H9 (cell line): ENCODE data around the gene PPFIBP1. TPM values are rescaled to one million over a fixed set of nuclear protein-coding genes. Genes with fewer than 3 reads are reported as not detected.

Experiments used
- DNase-seq: peaks from one replicate; pipeline ENCODE4 v3.0.0-alpha.2; 2017
- H2AFZ ChIP-seq: one replicate; pipeline ENCODE4 v1.6.1; 2013; ENCODE audit warnings: mild to moderate bottlenecking, low read length, control low read depth, moderate library complexity
- H2AK5ac ChIP-seq: 2 replicates; pipeline ENCODE4 v1.6.1; 2013; ENCODE audit warnings: low read length, control low read depth, mixed read lengths; ENCODE audit not compliant: insufficient read length
- H2BK120ac ChIP-seq: one replicate; pipeline ENCODE4 v1.6.1; 2013; ENCODE audit warnings: low read depth, mild to moderate bottlenecking, low read length, control low read depth, inconsistent platforms; ENCODE audit not compliant: poor library complexity, severe bottlenecking
- H2BK12ac ChIP-seq: 2 replicates; pipeline ENCODE4 v1.6.1; 2013; ENCODE audit warnings: low read length, control low read depth, mixed read lengths, low read depth; ENCODE audit not compliant: insufficient read length
- H2BK15ac ChIP-seq: 2 replicates; pipeline ENCODE4 v1.6.1; 2013; ENCODE audit warnings: low read depth, low read length, control low read depth
- H2BK20ac ChIP-seq: one replicate; pipeline ENCODE4 v1.6.1; 2013; ENCODE audit warnings: low read depth, mild to moderate bottlenecking, low read length, control low read depth, inconsistent platforms; ENCODE audit not compliant: poor library complexity, severe bottlenecking
- H2BK5ac ChIP-seq: 2 replicates; pipeline ENCODE4 v1.6.1; 2013; ENCODE audit warnings: low read length, control low read depth, mixed read lengths; ENCODE audit not compliant: insufficient read length
- H3K14ac ChIP-seq: 2 replicates; pipeline ENCODE4 v1.6.1; 2013; ENCODE audit warnings: low read length, control low read depth; ENCODE audit not compliant: insufficient read depth
- H3K18ac ChIP-seq: 2 replicates; pipeline ENCODE4 v1.6.1; 2013; ENCODE audit warnings: low read depth, mild to moderate bottlenecking, mixed read lengths, low read length, control low read depth; ENCODE audit not compliant: insufficient read length
- H3K23ac ChIP-seq: 2 replicates; pipeline ENCODE4 v1.6.1; 2013; ENCODE audit warnings: low read length, control low read depth, mixed read lengths, low read depth; ENCODE audit not compliant: insufficient read length
- H3K23me2 ChIP-seq: 2 replicates; pipeline ENCODE4 v1.6.1; 2013; ENCODE audit warnings: low read depth, mild to moderate bottlenecking, mixed read lengths, low read length, control low read depth; ENCODE audit not compliant: insufficient read length, poor library complexity, severe bottlenecking
- H3K27ac ChIP-seq: 2 replicates; pipeline ENCODE4 v1.5.1; 2013; ENCODE audit warnings: low read length, control low read depth, mixed read lengths, low read depth; ENCODE audit not compliant: insufficient read length
- H3K27me3 ChIP-seq: 2 replicates; pipeline ENCODE4 v1.6.1; 2013; ENCODE audit warnings: low read length, control low read depth, inconsistent platforms; ENCODE audit not compliant: insufficient read depth
- H3K4ac ChIP-seq: 2 replicates; pipeline ENCODE4 v1.6.1; 2013; ENCODE audit warnings: low read depth, mild to moderate bottlenecking, control low read depth, inconsistent platforms, low read length, moderate library complexity
- H3K4me1 ChIP-seq: 2 replicates; pipeline ENCODE4 v1.6.1; 2013; ENCODE audit warnings: low read length, control low read depth, inconsistent platforms; ENCODE audit not compliant: insufficient read depth
- H3K4me2 ChIP-seq: 2 replicates; pipeline ENCODE4 v1.6.1; 2013; ENCODE audit warnings: low read length, control low read depth, mixed read lengths; ENCODE audit not compliant: insufficient read length, insufficient read depth
- H3K56ac ChIP-seq: 2 replicates; pipeline ENCODE4 v1.6.1; 2013; ENCODE audit warnings: low read depth, mild to moderate bottlenecking, mixed read lengths, low read length, control low read depth; ENCODE audit not compliant: insufficient read length
- H3K79me1 ChIP-seq: 2 replicates; pipeline ENCODE4 v1.6.1; 2013; ENCODE audit warnings: low read depth, mild to moderate bottlenecking, moderate library complexity, low read length, control low read depth, inconsistent platforms; ENCODE audit not compliant: insufficient read depth, poor library complexity, severe bottlenecking
- H3K79me2 ChIP-seq: 2 replicates; pipeline ENCODE4 v1.6.1; 2013; ENCODE audit warnings: low read length, control low read depth, inconsistent platforms; ENCODE audit not compliant: insufficient read depth
- H3K9ac ChIP-seq: 2 replicates; pipeline ENCODE4 v1.6.1; 2013; ENCODE audit warnings: low read length, control low read depth, mixed read lengths; ENCODE audit not compliant: insufficient read length; ENCODE audit errors: extremely low read depth
- H3K9me3 ChIP-seq: one replicate; pipeline ENCODE4 v1.6.1; 2013; ENCODE audit warnings: low read depth, low read length, inconsistent platforms; ENCODE audit not compliant: control insufficient read depth
- H3T11ph ChIP-seq: one replicate; pipeline ENCODE4 v1.6.1; 2013; ENCODE audit warnings: mild to moderate bottlenecking, low read length, control low read depth, inconsistent platforms
- H4K20me1 ChIP-seq: one replicate; pipeline ENCODE4 v1.6.1; 2013; ENCODE audit not compliant: control insufficient read depth, insufficient read length, insufficient read depth
- H4K5ac ChIP-seq: 2 replicates; pipeline ENCODE4 v1.6.1; 2013; ENCODE audit warnings: low read depth, mild to moderate bottlenecking, mixed read lengths, low read length, control low read depth; ENCODE audit not compliant: insufficient read length
- H4K8ac ChIP-seq: replicated peaks from 2 replicates; pipeline ENCODE4 v1.6.1; 2013; ENCODE audit warnings: low read length, control low read depth, mixed read lengths, low read depth; ENCODE audit not compliant: insufficient read length
- H4K91ac ChIP-seq: 2 replicates; pipeline ENCODE4 v1.6.1; 2013; ENCODE audit warnings: low read depth, mild to moderate bottlenecking, moderate library complexity, mixed read lengths, low read length, control low read depth; ENCODE audit not compliant: insufficient read length
- H3K27ac Mint-ChIP-seq, 3 experiments: 2 replicates in 2 of 3; 3 replicates in 1 of 3; pipeline ENCODE4 v1.8.0; 2020 to 2021; ENCODE audit warnings: mixed read lengths in 3 of 3, mild to moderate bottlenecking in 1 of 3, moderate library complexity in 1 of 3
- H3K27me3 Mint-ChIP-seq: 2 replicates; pipeline ENCODE4 v1.8.0; 2021; ENCODE audit warnings: low read depth, mild to moderate bottlenecking, moderate library complexity, mixed read lengths
- H3K36me3 Mint-ChIP-seq, 3 experiments: 2 replicates in 2 of 3; 3 replicates in 1 of 3; pipeline ENCODE4 v1.8.0; 2020 to 2021; ENCODE audit warnings: low read depth in 3 of 3, mixed read lengths in 3 of 3; ENCODE audit not compliant: insufficient read depth in 1 of 3
- H3K4me1 Mint-ChIP-seq, 2 experiments: 2 replicates each; pipeline ENCODE4 v1.8.0; 2020; ENCODE audit warnings: mixed read lengths in 2 of 2
- H3K4me3 Mint-ChIP-seq, 2 experiments: 2 replicates in 1 of 2; 3 replicates in 1 of 2; pipeline ENCODE4 v1.8.0; 2020 to 2021; ENCODE audit warnings: mild to moderate bottlenecking in 2 of 2, mixed read lengths in 2 of 2, moderate library complexity in 1 of 2
- H3K9me3 Mint-ChIP-seq, 2 experiments: 2 replicates in 1 of 2; 3 replicates in 1 of 2; pipeline ENCODE4 v1.8.0; 2020; ENCODE audit warnings: mild to moderate bottlenecking in 2 of 2, mixed read lengths in 2 of 2, moderate library complexity in 1 of 2
- CTCF ChIP-seq: fragments of 200-600 bp; sonication (generic); conservative IDR thresholded peaks from 3 replicates; pipeline ENCODE4 v1.8.0; 2021; ENCODE audit warnings: antibody characterized with exemption, mild to moderate bottlenecking
- total RNA-seq: library from RNA; stranded (reverse); gene quantifications from 2 replicates; pipeline ENCODE4 v1.2.1, GENCODE V29; 2021

PPFIBP1 gene
- total RNA-seq, 1 experiment from 2014 or later: 29.2 TPM

- Mint-ChIP-seq H3K27ac (no peak overlapping the region; a peak in 1 of 7 replicates), H3K4me3 (no peak overlapping the region), H3K36me3 (peaks cover 4 to 32% (median 13%) of the 10 kb centered on the region in 3 experiments; a peak in 4 of 7 replicates), H3K9me3 (no peaks in the 10 kb centered on the region), H3K27me3 (no peaks in the 10 kb centered on the region), H3K4me1 (peaks cover 7 to 11% of the 10 kb centered on the region in 2 experiments)
- no peak overlapping the region for H3K14ac ChIP-seq
- H3K56ac ChIP-seq: no peak overlapping the region
- no peak overlapping the region for H3K27ac ChIP-seq
- H4K5ac ChIP-seq: no peak overlapping the region
- H3K18ac ChIP-seq: no peak overlapping the region
- no peak for TF ChIP-seq CTCF
- H4K8ac ChIP-seq: no peak overlapping the region
- DNase-seq: no peak
- no peaks in the 10 kb centered on the region for H3K23me2 ChIP-seq
- H2BK15ac ChIP-seq: no peak overlapping the region
- H3K27me3 ChIP-seq: no peaks in the 10 kb centered on the region
- H3K4me2 ChIP-seq: no peak overlapping the region
- H3T11ph ChIP-seq: no peak overlapping the region
- no peak overlapping the region for H2BK120ac ChIP-seq
- H2BK12ac ChIP-seq: no peak overlapping the region
- no peaks in the 10 kb centered on the region for H4K20me1 ChIP-seq
- no peak overlapping the region for H4K91ac ChIP-seq
- no peaks in the 10 kb centered on the region for H3K79me2 ChIP-seq
- no peak overlapping the region for H3K4ac ChIP-seq
- H2AK5ac ChIP-seq: no peak overlapping the region
- H2BK20ac ChIP-seq: no peak overlapping the region
- no peak overlapping the region for H2BK5ac ChIP-seq
- no peaks in the 10 kb centered on the region for H3K79me1 ChIP-seq
- H3K23ac ChIP-seq: no peak overlapping the region
- no peaks in the 10 kb centered on the region for H3K4me1 ChIP-seq
- H3K9ac ChIP-seq: no peak overlapping the region
- H2AFZ ChIP-seq: no peak overlapping the region
- H3K9me3 ChIP-seq: no peaks in the 10 kb centered on the region
These were observed 156.6 kb downstream of the PPFIBP1 start for GRCh38 chr12:27680619-27681018.
